Dermis blood vessel endothelial cell (primary cell): ENCODE results near the gene NELFA. TPM values are rescaled to one million over a fixed set of nuclear protein-coding genes. Genes with fewer than 3 reads are reported as not detected.
"Not testable (repeated sequence)": the region's sequence is repeated elsewhere in the genome, so short reads cannot be mapped to it uniquely, and the experiment has no call there.

Experiments
- DNase-seq: peaks from one replicate; pipeline ENCODE4 v3.0.0; 2010
- total RNA-seq: library from RNA; depleted of rRNA; stranded (reverse); fragments of >200 nt; gene quantifications from 2 replicates; pipeline ENCODE4 v1.2.3, GENCODE V29; 2014

The NELFA gene
- total RNA-seq, 1 donor from 2014 or later: 13.8 TPM

GRCh38 chr4:2040391-2041238 lies 31.8 kb upstream of the NELFA start:
- DNase-seq: no peak

- no peak for DNase-seq
Observed at GRCh38 chr4:2036866-2037265, 28.1 kb upstream of the NELFA start.

GRCh38 chr4:2036327-2036726 lies 27.6 kb upstream of the NELFA start:
- DNase-seq: no peak

- DNase-seq: not testable (repeated sequence)
Observed at GRCh38 chr4:2031161-2031560, 22.4 kb upstream of the NELFA start.

DNA sequence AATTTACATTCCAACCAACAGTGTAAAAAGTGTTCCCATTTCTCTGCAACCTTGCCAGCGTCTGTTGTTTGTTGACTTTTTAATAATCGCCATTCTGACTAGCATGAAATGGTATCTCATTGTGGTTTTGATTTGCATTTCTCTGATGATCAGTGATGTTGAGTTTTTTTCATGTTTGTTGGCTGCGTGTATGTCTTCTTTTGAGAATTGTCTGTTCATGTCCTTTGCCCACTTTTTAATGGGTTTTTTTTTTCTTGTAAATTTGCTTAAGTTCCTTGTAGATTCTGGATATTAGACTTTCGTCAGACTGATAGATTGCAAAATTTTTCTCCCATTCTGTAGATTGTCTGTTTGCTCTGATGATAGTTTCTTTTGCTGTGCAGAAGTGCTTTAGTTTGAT lies 18.3 kb upstream of the NELFA start:
- not testable (repeated sequence) for DNase-seq

DNA sequence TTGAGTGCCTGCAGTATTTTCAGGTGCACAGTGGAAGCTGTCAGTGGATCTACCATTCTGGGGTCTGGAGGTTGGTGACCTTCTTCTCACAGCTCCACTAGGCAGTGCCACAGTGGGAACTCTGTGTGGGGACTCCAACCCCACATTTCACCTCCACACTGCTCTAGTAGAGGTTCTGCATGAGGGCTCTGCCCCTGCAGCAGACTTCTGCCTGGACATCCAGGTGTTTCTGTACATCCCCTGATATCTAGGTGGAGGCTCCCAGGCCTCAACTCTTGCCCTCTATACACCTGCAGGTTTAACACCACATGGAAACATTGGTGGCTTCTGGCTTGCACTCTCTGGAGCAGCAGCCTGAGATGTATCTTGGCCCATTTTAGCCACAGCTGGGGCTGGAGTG lies 17.0 kb upstream of the NELFA start:
- no peak for DNase-seq

- no peak for DNase-seq
Observed at GRCh38 chr4:2024683-2025082, 15.9 kb upstream of the NELFA start.

DNA sequence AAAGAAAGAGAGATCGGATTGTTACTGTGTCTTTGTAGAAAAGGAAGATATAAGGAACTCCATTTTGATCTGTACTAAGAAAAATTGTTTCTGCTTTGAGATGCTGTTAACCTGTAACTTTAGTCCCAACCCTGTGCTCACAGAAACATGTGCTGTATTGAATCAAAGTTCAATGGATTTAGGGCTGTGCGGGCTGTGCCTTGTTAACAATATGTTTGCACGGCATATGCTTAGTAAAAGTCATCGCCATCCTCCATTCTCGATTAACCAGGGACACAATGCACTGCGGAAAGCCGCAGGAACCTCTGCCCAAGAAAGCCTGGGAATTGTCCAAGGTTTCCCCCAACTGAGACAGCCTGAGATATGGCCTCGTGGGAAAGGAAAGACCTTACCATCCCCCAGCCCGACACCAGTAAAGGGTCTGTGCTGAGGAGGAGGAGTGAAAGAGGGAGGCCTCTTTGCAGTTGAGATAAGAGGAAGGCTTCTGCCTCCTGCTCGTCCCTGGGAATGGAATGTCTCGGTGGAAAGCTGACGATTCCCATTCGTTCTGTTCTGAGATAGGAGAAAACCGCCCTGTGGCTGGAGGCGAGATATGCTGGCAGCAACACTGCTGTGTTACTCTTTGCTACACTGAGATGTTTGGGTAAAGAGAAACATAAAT lies 12.7 kb upstream of the NELFA start:
- DNase-seq: not testable (repeated sequence)

DNA sequence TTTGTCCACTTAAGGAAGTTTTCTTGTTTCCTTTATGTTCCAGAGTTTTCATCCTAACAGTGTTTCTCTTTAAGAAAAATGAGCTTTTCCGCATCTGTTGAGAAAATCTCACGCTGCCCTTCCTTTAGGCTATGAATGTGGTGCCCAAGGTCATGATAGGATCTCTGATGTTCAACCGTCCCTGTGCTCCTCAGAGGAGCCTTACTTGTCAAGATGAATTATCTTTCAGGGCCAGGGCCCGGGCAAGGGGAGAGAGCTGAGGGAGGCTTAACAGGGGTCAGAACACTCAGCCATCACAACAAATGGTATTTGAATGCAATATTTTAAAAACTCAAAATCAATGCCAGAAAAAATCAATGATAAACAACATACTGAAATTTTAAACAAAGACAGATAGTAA lies 6.2 kb upstream of the NELFA start:
- no peak for DNase-seq

- DNase-seq: no peak
Observed at GRCh38 chr4:2011583-2011982, 2.8 kb upstream of the NELFA start.

- DNase-seq: peak; percentile 84
Observed at GRCh38 chr4:2009651-2010233, 968 bp upstream of the NELFA start.

GRCh38 chr4:2008671-2008920 lies 178 bp downstream of the NELFA start:
- DNase-seq: no peak

GRCh38 chr4:2007804-2008670 lies 737 bp downstream of the NELFA start:
- peak; percentile 27 for DNase-seq

DNA sequence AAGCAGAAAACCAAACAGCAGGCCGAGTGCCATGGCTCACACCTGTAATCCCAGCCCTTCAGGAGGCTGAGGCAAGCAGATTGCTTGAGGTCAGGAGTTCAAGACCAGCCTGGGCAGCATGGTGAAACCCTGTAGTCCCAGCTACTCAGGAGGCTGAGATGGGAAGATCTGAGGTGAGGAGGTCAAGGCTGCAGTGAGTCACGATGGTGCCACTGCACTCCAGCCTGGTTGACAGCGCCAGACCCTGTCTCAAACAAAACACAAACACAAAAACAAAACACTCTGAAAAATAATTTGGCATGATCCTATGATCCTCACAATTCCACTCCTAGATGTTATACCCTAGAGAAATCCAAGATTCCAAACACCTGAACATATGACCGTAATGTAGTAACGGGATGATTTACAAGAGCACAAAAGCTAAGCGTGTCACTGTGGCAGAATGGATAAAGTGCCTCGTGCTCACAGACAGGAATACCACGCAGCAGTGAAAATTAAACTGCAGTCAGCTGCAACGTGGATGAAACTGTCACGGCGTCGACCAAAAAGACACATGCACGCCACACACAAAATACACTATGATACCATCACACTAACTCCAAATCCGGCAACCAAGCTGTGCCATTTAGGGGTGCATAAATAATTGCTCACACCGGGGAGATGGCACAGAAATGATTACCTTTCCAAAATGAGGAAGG lies 1.7 kb downstream of the NELFA start:
- DNase-seq: no peak

DNA sequence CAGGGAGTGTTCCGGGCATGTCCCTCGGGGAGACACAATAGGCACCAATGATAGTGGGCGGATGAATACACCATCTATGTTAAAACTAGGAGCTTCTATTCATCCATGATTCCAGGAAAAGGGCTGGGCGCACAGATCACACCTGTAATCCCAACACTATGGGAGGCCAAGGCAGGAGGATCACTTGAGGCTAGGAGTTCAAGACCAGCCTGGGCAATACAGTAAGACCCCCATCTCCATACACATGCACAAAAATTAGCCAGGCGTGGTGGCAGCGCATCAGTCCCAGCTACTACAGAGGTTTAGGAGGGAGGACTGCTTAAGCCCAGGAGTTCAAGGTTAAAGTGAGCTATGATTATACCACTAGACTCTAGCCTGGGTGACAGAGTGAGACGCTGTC lies 2.4 kb downstream of the NELFA start:
- DNase-seq: no peak

GRCh38 chr4:2003361-2003760 lies 5.4 kb downstream of the NELFA start:
- DNase-seq: not testable (repeated sequence)

DNA sequence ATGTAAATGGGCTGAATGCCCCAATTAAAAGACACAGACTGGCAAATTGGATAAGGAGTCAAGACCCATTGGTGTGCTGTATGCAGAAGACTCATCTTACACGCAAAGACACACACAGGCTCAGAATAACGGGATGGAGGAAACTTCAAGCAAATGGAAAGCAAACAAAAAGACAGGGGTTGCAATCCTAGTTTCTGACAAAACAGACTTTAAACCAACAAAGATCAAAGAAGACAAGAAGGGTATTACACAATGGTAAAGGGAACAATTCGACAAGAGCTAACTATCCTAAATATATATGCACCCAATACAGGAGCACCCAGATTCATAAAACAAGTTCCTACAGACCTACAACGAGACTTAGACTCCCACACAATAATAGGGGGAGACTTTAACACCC lies 9.5 kb downstream of the NELFA start:
- not testable (repeated sequence) for DNase-seq

DNA sequence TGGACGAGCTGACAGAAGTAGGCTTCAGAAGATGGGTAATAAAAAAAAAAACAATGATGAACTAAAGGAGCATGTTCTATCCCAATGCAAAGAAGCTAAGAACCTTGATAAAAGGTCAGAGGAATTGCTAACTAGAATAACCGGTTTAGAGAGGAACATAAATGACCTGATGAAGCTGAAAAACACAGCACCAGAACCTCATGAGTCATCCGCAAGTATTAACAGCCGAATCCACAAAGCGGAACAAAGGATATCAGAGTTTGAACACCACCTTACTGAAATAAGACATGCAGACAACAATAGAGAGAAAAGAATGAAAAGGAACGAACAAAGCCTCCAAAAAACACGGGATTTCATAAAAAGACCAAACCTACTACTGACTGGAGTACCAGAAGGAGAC lies 10.5 kb downstream of the NELFA start:
- no peak for DNase-seq

DNA sequence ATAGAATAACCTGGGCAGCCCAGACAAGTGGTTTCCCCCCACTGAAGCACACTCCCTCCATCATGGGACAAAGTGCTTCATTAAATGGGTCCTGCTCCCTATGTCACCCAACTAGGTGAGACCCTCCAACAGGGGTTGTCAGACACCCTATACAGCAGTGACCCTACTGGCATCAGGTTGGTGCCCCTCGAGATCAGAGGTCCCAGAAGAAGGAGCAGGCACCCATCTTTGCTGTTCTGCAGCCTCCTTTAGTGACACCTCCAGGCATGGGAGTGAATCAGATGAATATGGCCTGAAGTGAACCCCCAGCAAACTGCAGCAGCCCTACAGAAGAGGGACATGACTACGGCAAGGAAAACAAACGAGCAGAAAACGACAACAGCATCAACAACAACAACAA lies 11.1 kb downstream of the NELFA start:
- no peak for DNase-seq

DNA sequence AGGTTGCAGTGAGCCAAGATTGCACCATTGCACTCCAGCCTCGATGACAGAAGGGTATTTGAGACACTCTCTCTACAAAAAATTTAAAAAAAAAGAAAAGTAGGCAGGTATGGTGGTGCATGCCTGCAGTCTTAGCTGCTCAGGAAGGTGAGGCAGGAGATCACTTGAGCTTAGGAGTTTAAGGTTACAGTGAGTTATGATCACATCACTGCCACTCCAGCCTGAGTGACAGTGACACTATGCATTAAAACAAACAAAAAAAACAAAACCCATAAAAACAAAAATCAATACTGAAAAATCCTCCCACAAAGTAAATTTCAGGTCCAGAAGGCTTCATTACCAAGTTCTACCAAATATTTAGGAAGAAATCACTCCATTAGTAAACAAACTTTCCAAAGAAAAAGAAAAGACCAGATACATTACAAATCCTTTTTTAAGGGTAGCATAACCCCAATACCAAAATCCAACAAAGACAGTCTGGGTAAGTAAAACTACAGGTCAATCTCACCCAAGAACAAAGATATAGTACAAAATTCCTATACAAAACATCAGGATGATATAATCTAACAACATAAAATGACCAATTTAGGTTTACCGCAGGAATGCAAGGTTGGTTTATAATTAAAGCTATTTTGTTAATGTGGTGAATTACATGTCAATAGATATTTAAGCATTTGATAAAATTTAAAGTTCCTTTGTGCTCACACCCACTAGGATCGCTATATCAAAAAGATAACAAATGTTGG lies 11.7 kb downstream of the NELFA start:
- no peak for DNase-seq

- no peak for DNase-seq
Observed at GRCh38 chr4:1994938-1995337, 13.8 kb downstream of the NELFA start.
